ENCODE data around the gene ERBIN. TPM values are rescaled to one million over a fixed set of nuclear protein-coding genes. Genes with fewer than 3 reads are reported as not detected.

ERBIN gene
- total and polyA plus RNA-seq, 2 experiments from 2014 or later = 32.9 to 117 TPM

GRCh38 chr5:66002415-66002814, 76.0 kb downstream of the ERBIN start:
- H3K9me2 ChIP-seq (replicated peaks; ENCODE audit: insufficient read depth) = no peaks in the 10 kb centered on the region
- no peak overlapping the region for H3K4me3 ChIP-seq
- no peak overlapping the region for H2AFZ ChIP-seq
- H3K27me3 ChIP-seq = no peaks in the 10 kb centered on the region
- H3K4me1 ChIP-seq (ENCODE audit: insufficient read depth) = no peaks in the 10 kb centered on the region
- DNase-seq (ENCODE audit: low spot score) = no peak
- 98% methylated on average over 2 of the region's 2 CpGs for WGBS (ENCODE audit: low lambda C conversion rate, missing lambda C conversion rate)
- peaks cover 38% of the 10 kb centered on the region for H4K20me1 ChIP-seq (ENCODE audit: insufficient read depth, poor library complexity, severe bottlenecking)
- H3K4me2 ChIP-seq = no peak overlapping the region
- H3K27ac ChIP-seq = no peak overlapping the region
- TF ChIP-seq EZH2phosphoT487 (IDR thresholded peaks at IDR 0.05; ENCODE audit: low read depth, severe bottlenecking, unreplicated experiment) = no peak
- TF ChIP-seq EZH2 (IDR thresholded peaks at IDR 0.05; ENCODE audit: borderline replicate concordance) = no peak
- no peak for TF ChIP-seq CTCF (IDR thresholded peaks at IDR 0.05; ENCODE audit: poor library complexity)
- no peaks in the 10 kb centered on the region for H3K36me3 ChIP-seq (replicated peaks; ENCODE audit: insufficient read depth, low read depth)
- peaks cover 82% of the 10 kb centered on the region for H3K79me2 ChIP-seq
- no peaks in the 10 kb centered on the region for H3K9me3 ChIP-seq (ENCODE audit: low read depth)

GRCh38 chr5:66004216-66004615, 77.8 kb downstream of the ERBIN start:
- no peak overlapping the region for H3K4me3 ChIP-seq
- peaks cover 80% of the 10 kb centered on the region for H3K79me2 ChIP-seq
- no peaks in the 10 kb centered on the region for H3K36me3 ChIP-seq (replicated peaks; ENCODE audit: insufficient read depth, low read depth)
- H3K27me3 ChIP-seq = no peaks in the 10 kb centered on the region
- H3K4me2 ChIP-seq = no peak overlapping the region
- TF ChIP-seq EZH2phosphoT487 (IDR thresholded peaks at IDR 0.05; ENCODE audit: low read depth, severe bottlenecking, unreplicated experiment) = no peak
- TF ChIP-seq EZH2 (IDR thresholded peaks at IDR 0.05; ENCODE audit: borderline replicate concordance) = no peak
- H3K9me3 ChIP-seq (ENCODE audit: low read depth) = no peaks in the 10 kb centered on the region
- peaks cover 49% of the 10 kb centered on the region for H4K20me1 ChIP-seq (ENCODE audit: insufficient read depth, poor library complexity, severe bottlenecking)
- no peak overlapping the region for H3K27ac ChIP-seq
- no peak for DNase-seq (ENCODE audit: low spot score)
- H3K9me2 ChIP-seq (replicated peaks; ENCODE audit: insufficient read depth) = no peaks in the 10 kb centered on the region
- H2AFZ ChIP-seq = no peak overlapping the region
- H3K4me1 ChIP-seq (ENCODE audit: insufficient read depth) = no peaks in the 10 kb centered on the region
- 99% methylated on average over 14 of the region's 14 CpGs for WGBS (ENCODE audit: low lambda C conversion rate, missing lambda C conversion rate)

GRCh38 chr5:66009277-66009676, 82.9 kb downstream of the ERBIN start:
- H3K4me2 ChIP-seq = no peak overlapping the region
- no peak overlapping the region for H2AFZ ChIP-seq
- 78% methylated on average over 2 of the region's 2 CpGs for WGBS (ENCODE audit: low lambda C conversion rate, missing lambda C conversion rate)
- H3K4me1 ChIP-seq (ENCODE audit: insufficient read depth) = no peaks in the 10 kb centered on the region
- peaks cover 71% of the 10 kb centered on the region for H3K79me2 ChIP-seq
- H4K20me1 ChIP-seq (ENCODE audit: insufficient read depth, poor library complexity, severe bottlenecking) = peaks cover 27% of the 10 kb centered on the region
- no peaks in the 10 kb centered on the region for H3K9me3 ChIP-seq (ENCODE audit: low read depth)
- H3K36me3 ChIP-seq (replicated peaks; ENCODE audit: insufficient read depth, low read depth) = no peaks in the 10 kb centered on the region
- H3K9me2 ChIP-seq (replicated peaks; ENCODE audit: insufficient read depth) = no peaks in the 10 kb centered on the region
- no peak overlapping the region for H3K27ac ChIP-seq
- no peak overlapping the region for H3K4me3 ChIP-seq
- no peak for DNase-seq (ENCODE audit: low spot score)
- TF ChIP-seq EZH2phosphoT487 (IDR thresholded peaks at IDR 0.05; ENCODE audit: low read depth, severe bottlenecking, unreplicated experiment) (no peak), EZH2 (IDR thresholded peaks at IDR 0.05; ENCODE audit: borderline replicate concordance) (no peak), CTCF (IDR thresholded peaks at IDR 0.05; ENCODE audit: poor library complexity) (no peak)
- no peaks in the 10 kb centered on the region for H3K27me3 ChIP-seq

GRCh38 chr5:66010476-66010875, 84.1 kb downstream of the ERBIN start:
- no peak overlapping the region for H3K4me3 ChIP-seq
- peaks cover 27% of the 10 kb centered on the region for H4K20me1 ChIP-seq (ENCODE audit: insufficient read depth, poor library complexity, severe bottlenecking)
- no peaks in the 10 kb centered on the region for H3K36me3 ChIP-seq (replicated peaks; ENCODE audit: insufficient read depth, low read depth)
- no peaks in the 10 kb centered on the region for H3K4me1 ChIP-seq (ENCODE audit: insufficient read depth)
- H3K9me2 ChIP-seq (replicated peaks; ENCODE audit: insufficient read depth) = no peaks in the 10 kb centered on the region
- TF ChIP-seq EZH2 (IDR thresholded peaks at IDR 0.05; ENCODE audit: borderline replicate concordance) = no peak
- no peak for TF ChIP-seq EZH2phosphoT487 (IDR thresholded peaks at IDR 0.05; ENCODE audit: low read depth, severe bottlenecking, unreplicated experiment)
- no peak for TF ChIP-seq CTCF (IDR thresholded peaks at IDR 0.05; ENCODE audit: poor library complexity)
- H2AFZ ChIP-seq = no peak overlapping the region
- H3K9me3 ChIP-seq (ENCODE audit: low read depth) = no peaks in the 10 kb centered on the region
- H3K79me2 ChIP-seq = peaks cover 67% of the 10 kb centered on the region
- no peak for DNase-seq (ENCODE audit: low spot score)
- H3K4me2 ChIP-seq = no peak overlapping the region
- no peak overlapping the region for H3K27ac ChIP-seq
- H3K27me3 ChIP-seq = no peaks in the 10 kb centered on the region

Data from hepatocyte (in vitro differentiated cells).